Ovary (tissue), 9 donors: ENCODE measurements around the gene SP140. TPM values are rescaled to one million over a fixed set of nuclear protein-coding genes. Genes with fewer than 3 reads are reported as not detected.

Experiments
- DNase-seq, 5 donors: peaks; one replicate each; pipeline ENCODE4 v3.0.0-alpha.2; 2019 to 2020
- H3K27ac ChIP-seq, 2 donors: fragments of 200-600 bp; one replicate each; pipeline versions ENCODE4 v1.5.1 to v1.8.0; 2019 to 2022
- H3K27me3 ChIP-seq: fragments of 200-600 bp; one replicate; pipeline ENCODE4 v1.8.0; 2022
- H3K36me3 ChIP-seq: fragments of 200-600 bp; sonication (generic); one replicate; pipeline ENCODE4 v1.5.1; 2019
- H3K4me1 ChIP-seq: one replicate; pipeline ENCODE4 v1.8.1; 2013; ENCODE audit warnings: mild to moderate bottlenecking, moderate library complexity; ENCODE audit not compliant: insufficient read depth
- H3K4me3 ChIP-seq: fragments of 200-600 bp; sonication (generic); one replicate; pipeline ENCODE4 v1.5.1; 2017
- H3K9me3 ChIP-seq, 2 donors: fragments of 200-600 bp in 1 of 2; sonication (generic) in 1 of 2; one replicate each; pipeline versions ENCODE4 v1.5.1 to v1.8.1; 2013 to 2019; ENCODE audit warnings: mild to moderate bottlenecking in 1 of 2, moderate library complexity in 1 of 2
- CTCF ChIP-seq, 3 donors: fragments of 450-650 bp in 2 of 3; fragments of 200-600 bp in 1 of 3; IDR thresholded peaks; one replicate each; pipeline versions ENCODE4 v1.5.1 to v1.8.0; 2016 to 2022; ENCODE audit warnings: antibody characterized with exemption in 3 of 3, mild to moderate bottlenecking in 1 of 3
- EP300 ChIP-seq: sonication (generic); formaldehyde crosslinking; IDR thresholded peaks from one replicate; pipeline ENCODE4 v1.6.1; 2017; ENCODE audit warnings: antibody characterized with exemption
- POLR2A ChIP-seq: fragments of 450-650 bp; IDR thresholded peaks from one replicate; pipeline ENCODE4 v1.6.1; 2017; ENCODE audit warnings: antibody characterized with exemption, mild to moderate bottlenecking, moderate library complexity
- WGBS, 3 donors: extraction: QIAGEN DNeasy Blood & Tissue Kit in 1 of 3; methylation state at CpG; one replicate each; pipeline versions ENCODE4 v1.1.5 to v1.1.7; 2013 to 2017; 5-methylcytosine and 5-hydroxymethylcytosine counted together
- intact Hi-C, 4 donors: fragments of 100-400 bp; cut with DNase I; formaldehyde crosslinking; loops; one replicate each; pipeline versions ENCODE4 v1.11.0 to v1.15.1; 2022 to 2023
- polyA plus RNA-seq, 2 donors: library from polyadenylated mRNA; stranded (reverse); fragments of 200-250 nt in 1 of 2; fragments of 350-450 nt in 1 of 2; fragmentation: Illumina TruSeq in 1 of 2; extraction: RNeasy Lipid Tissue Mini Kit (QIAGEN cat#74804) in 1 of 2; gene quantifications; one replicate each; pipeline ENCODE4 v1.2.3, GENCODE V29; 2013 to 2014
- total RNA-seq, 7 donors: library from RNA; depleted of rRNA in 2 of 7; stranded (reverse); fragments of >200 nt in 2 of 7; fragmentation: NEBNext Ultra II Directional in 3 of 7; extraction: Animal tissue kit (Norgen Biotek cat#: 25700) in 3 of 7; gene quantifications; one replicate each; pipeline versions ENCODE4 v1.1.0 to v1.2.4, GENCODE V29; 2016 to 2023
- donor health status: DM: no; HTN: no; CAD: no; lungs with moderate emphysema.
- donor health status: DM: no; HTN: no; CAD: no.
- donor health status: Bipolar disorder and iron deficiency.
- donor health status: DM: yes; HTN: yes; CAD: no.
- donor health status: DM: no; HTN: no; CAD: no.
- donor health status: DM: yes; HTN: yes; CAD: no.

SP140 gene
- total and polyA plus RNA-seq, 9 donors = 0.23 to 3.4 (median 1.0) TPM

DNA sequence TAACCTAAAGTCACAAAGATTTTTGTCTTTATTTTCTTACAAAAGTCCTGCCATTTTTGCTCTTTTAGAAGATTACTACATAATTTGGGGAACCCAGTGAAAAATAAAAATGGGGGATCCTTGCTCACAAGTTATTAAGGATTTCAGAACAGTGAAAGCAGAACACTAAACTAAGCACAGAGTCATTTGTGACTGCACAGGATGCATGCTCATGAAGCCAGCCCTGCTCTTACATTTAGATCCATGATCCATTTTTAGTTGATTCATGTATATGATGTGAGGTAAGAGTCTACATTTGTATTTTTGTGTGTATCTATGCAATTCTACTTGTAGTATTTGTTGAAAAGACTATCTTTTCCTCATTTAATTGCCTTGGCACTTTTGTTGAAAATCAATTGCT is 123.3 kb downstream of the SP140 start:
- Histone ChIP-seq H3K4me3 (no peak overlapping the region), H3K36me3 (no peaks in the 10 kb centered on the region), H3K9me3 (no peaks in the 10 kb centered on the region), H3K27me3 (no peaks in the 10 kb centered on the region), H3K27ac (no peak overlapping the region), H3K4me1 (no peaks in the 10 kb centered on the region)
- no peak for DNase-seq
- no peak for TF ChIP-seq POLR2A
- no peak for TF ChIP-seq EP300
- TF ChIP-seq CTCF (IDR thresholded peaks at IDR 0.05) = no peak
- intact Hi-C loops = no loop called here

GRCh38 chr2:230356084-230356483 is 130.5 kb downstream of the SP140 start:
- Histone ChIP-seq H3K36me3 (no peaks in the 10 kb centered on the region), H3K27ac (no peak overlapping the region), H3K9me3 (no peaks in the 10 kb centered on the region), H3K27me3 (no peaks in the 10 kb centered on the region), H3K4me3 (no peak overlapping the region), H3K4me1 (no peaks in the 10 kb centered on the region)
- intact Hi-C loops = no loop called here
- no peak for TF ChIP-seq POLR2A
- no peak for DNase-seq
- WGBS, 3 donors = 78 to 83% (median 80%) methylated on average over 2 of the region's 2 CpGs

DNA sequence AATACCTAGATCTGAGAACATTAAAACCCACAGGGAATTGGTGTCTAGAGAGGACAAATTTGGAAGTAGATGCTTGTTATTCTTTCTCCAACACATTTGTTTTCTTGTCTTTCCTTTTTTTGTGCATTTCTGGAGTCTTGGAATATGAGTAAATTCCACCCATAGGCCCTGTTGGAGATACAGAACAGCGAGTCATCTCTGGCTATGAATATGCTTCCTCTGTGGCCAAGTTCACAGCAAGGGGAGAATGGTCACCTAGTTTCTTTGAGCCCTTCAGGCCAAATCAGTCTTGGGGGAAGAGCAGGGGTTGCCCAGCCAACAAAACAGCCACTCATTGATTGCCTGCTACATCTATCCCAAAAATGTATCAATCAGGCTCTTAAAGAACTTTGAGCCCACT is 132.8 kb downstream of the SP140 start:
- Histone ChIP-seq H3K4me3 (no peak overlapping the region), H3K9me3 (no peaks in the 10 kb centered on the region), H3K36me3 (no peaks in the 10 kb centered on the region), H3K27ac (no peak overlapping the region), H3K4me1 (no peaks in the 10 kb centered on the region), H3K27me3 (no peaks in the 10 kb centered on the region)
- intact Hi-C loops = no loop called here
- WGBS, 3 donors = 94 to 100% (median 95%) methylated on average over 1 of the region's 1 CpG
- no peak for DNase-seq
- TF ChIP-seq CTCF (IDR thresholded peaks at IDR 0.05) (no peak), EP300 (no peak), POLR2A (no peak)

- H3K27me3 ChIP-seq = no peaks in the 10 kb centered on the region
- WGBS, 3 donors = 56 to 70% (median 62%) methylated on average over 1 of the region's 1 CpG
- no peak overlapping the region for H3K27ac ChIP-seq
- H3K9me3 ChIP-seq = no peaks in the 10 kb centered on the region
- intact Hi-C loops = no loop called here
- no peaks in the 10 kb centered on the region for H3K4me1 ChIP-seq
- TF ChIP-seq CTCF (IDR thresholded peaks at IDR 0.05) = no peak
- no peak for TF ChIP-seq EP300
- no peak for TF ChIP-seq POLR2A
- H3K36me3 ChIP-seq = no peaks in the 10 kb centered on the region
- no peak overlapping the region for H3K4me3 ChIP-seq
- no peak for DNase-seq
Measured at GRCh38 chr2:230360028-230360427, 134.5 kb downstream of the SP140 start.

GRCh38 chr2:230362030-230362691 is 136.6 kb downstream of the SP140 start:
- Histone ChIP-seq H3K36me3 (no peaks in the 10 kb centered on the region), H3K27ac (no peak overlapping the region), H3K9me3 (no peaks in the 10 kb centered on the region), H3K4me1 (no peaks in the 10 kb centered on the region), H3K27me3 (no peaks in the 10 kb centered on the region), H3K4me3 (no peak overlapping the region)
- WGBS, 3 donors = 64 to 69% (median 65%) methylated on average over 1 of the region's 1 CpG
- DNase-seq = no peak
- TF ChIP-seq CTCF (IDR thresholded peaks at IDR 0.05) (no peak), EP300 (no peak)
- intact Hi-C loops = no loop called here

Other genes with a start within 250 kb of the SP140 start
- 10 to 100 TPM in 5 of 7 donors, 1 to 10 TPM in 2; 3.4 to 29.8 (median 11.2) TPM for gene SLC16A14, start 156.8 kb upstream of the SP140 start, total RNA-seq
- gene SLC16A14, start 156.8 kb upstream of the SP140 start, polyA plus RNA-seq = 1 to 10 TPM; 6.1 to 8.1 TPM
- gene SP110, start 5.8 kb upstream of the SP140 start, total RNA-seq = 10 to 100 TPM; 18.4 to 24.5 (median 21.4) TPM
- 10 to 100 TPM; 21.6 to 46.1 TPM for gene SP110, start 5.8 kb upstream of the SP140 start, polyA plus RNA-seq
- 10 to 100 TPM in 6 of 7 donors, 1 to 10 TPM in 1; 7.1 to 23.8 (median 19.4) TPM for gene SP140L, start 101.5 kb downstream of the SP140 start, total RNA-seq
- gene SP140L, start 101.5 kb downstream of the SP140 start, polyA plus RNA-seq = 10 to 100 TPM; 11.1 to 31.3 TPM
- gene SP100, start 190.5 kb downstream of the SP140 start, total RNA-seq = 10 to 100 TPM; 70.0 to 89.6 (median 75.0) TPM
- 10 to 100 TPM; 63.1 to 82.6 TPM for gene SP100, start 190.5 kb downstream of the SP140 start, polyA plus RNA-seq